Stomach (tissue), 9 donors: ENCODE measurements around the gene ASTN2. TPM values are rescaled to one million over a fixed set of nuclear protein-coding genes. Genes with fewer than 3 reads are reported as not detected.
A peak's percentile ranks its signal among the peaks of the same experiment; 100 is the strongest.

ENCODE experiments used
- DNase-seq, 2 donors: peaks; one replicate each; pipeline versions ENCODE4 v3.0.0 to v3.0.0-alpha.2; 2013 to 2019
- H3K27ac ChIP-seq, 5 donors: fragments of 200-600 bp in 4 of 5; sonication (generic) in 4 of 5; one replicate each; pipeline ENCODE4 v1.5.1; 2013 to 2019; ENCODE audit warnings: mild to moderate bottlenecking in 1 of 5, moderate library complexity in 1 of 5
- H3K27me3 ChIP-seq, 3 donors: fragments of 200-600 bp; sonication (generic); one replicate each; pipeline ENCODE4 v1.5.1; 2017 to 2019; ENCODE audit warnings: mixed run types in 1 of 3
- H3K36me3 ChIP-seq, 4 donors: fragments of 200-600 bp; sonication (generic); 1 replicate in 3 of 4; 2 replicates in 1 of 4; pipeline ENCODE4 v1.5.1; 2016 to 2019
- H3K4me1 ChIP-seq, 4 donors: fragments of 200-600 bp; sonication (generic); one replicate each; pipeline ENCODE4 v1.5.1; 2016 to 2019
- H3K4me3 ChIP-seq, 4 donors: fragments of 200-600 bp; sonication (generic) in 3 of 4; one replicate each; pipeline ENCODE4 v1.5.1; 2016 to 2019; ENCODE audit warnings: mild to moderate bottlenecking in 1 of 4
- H3K9me3 ChIP-seq, 4 donors: fragments of 200-600 bp; sonication (generic); one replicate each; pipeline ENCODE4 v1.5.1; 2016 to 2019
- CTCF ChIP-seq, 7 experiments: fragments of 450-650 bp in 4 of 7; fragments of 200-600 bp in 3 of 7; sonication (generic) in 3 of 7; IDR thresholded peaks; one replicate each; pipeline ENCODE4 v1.5.1; 2016 to 2019; ENCODE audit warnings: antibody characterized with exemption in 7 of 7, control low read depth in 2 of 7, mild to moderate bottlenecking in 1 of 7
- EP300 ChIP-seq: sonication (generic); formaldehyde crosslinking; IDR thresholded peaks from one replicate; pipeline ENCODE4 v1.6.1; 2017; ENCODE audit warnings: antibody characterized with exemption
- POLR2A ChIP-seq, 4 donors: fragments of 450-650 bp; IDR thresholded peaks; one replicate each; pipeline ENCODE4 v1.6.1; 2016; ENCODE audit warnings: antibody characterized with exemption in 4 of 4, control low read depth in 2 of 4, mild to moderate bottlenecking in 1 of 4, moderate library complexity in 1 of 4
- POLR2AphosphoS5 ChIP-seq, 3 donors: sonication (generic); formaldehyde crosslinking; IDR thresholded peaks; one replicate each; pipeline ENCODE4 v1.6.1; 2016; ENCODE audit warnings: antibody characterized with exemption in 3 of 3
- WGBS, 5 donors: extraction: QIAGEN DNeasy Blood & Tissue Kit in 3 of 5; methylation state at CpG; one replicate each; pipeline versions ENCODE4 v1.1.5 to v1.1.7; 2013 to 2018; 5-methylcytosine and 5-hydroxymethylcytosine counted together
- intact Hi-C: fragments of 100-400 bp; cut with DNase I; formaldehyde crosslinking; loops from one replicate; pipeline ENCODE4 v1.15.1; 2023; ENCODE audit warnings: low total_unique reads
- polyA plus RNA-seq, 3 donors: library from polyadenylated mRNA; stranded (reverse); fragments of 200-250 nt; gene quantifications; one replicate each; pipeline ENCODE4 v1.2.3, GENCODE V29; 2013
- total RNA-seq, 5 donors: library from RNA; depleted of rRNA; stranded (reverse); fragments of >200 nt; gene quantifications; one replicate each; pipeline versions ENCODE4 v1.1.0 to v1.2.3, GENCODE V29; 2014 to 2016
- donor health status: healthy with polysubstance abuse.
- donor health status: Bipolar disorder and iron deficiency.
- donor health status: healthy.

Gene ASTN2
- total and polyA plus RNA-seq, 8 donors, result 2.1 to 22.3 (median 4.2) TPM; not detected in 1

GRCh38 chr9:117453737-117454136 is 38.9 kb upstream of the ASTN2 start:
- TF ChIP-seq EP300 (no peak), CTCF (IDR thresholded peaks at IDR 0.05) (no peak), POLR2A (IDR thresholded peaks at IDR 0.05) (no peak), POLR2AphosphoS5 (IDR thresholded peaks at IDR 0.05) (no peak)
- DNase-seq, result no peak
- Histone ChIP-seq H3K4me1 (no peaks in the 10 kb centered on the region), H3K27me3 (peaks cover 0 to 7% (median 0%) of the 10 kb centered on the region in 3 donors), H3K36me3 (no peaks in the 10 kb centered on the region), H3K27ac (no peak overlapping the region), H3K9me3 (no peaks in the 10 kb centered on the region), H3K4me3 (no peak overlapping the region)
- WGBS, 5 donors, result 46 to 79% (median 50%) methylated on average over 1 of the region's 1 CpG
- intact Hi-C loops, result no loop called here

GRCh38 chr9:117451311-117451710 is 36.5 kb upstream of the ASTN2 start:
- Histone ChIP-seq H3K27ac (no peak overlapping the region), H3K27me3 (peaks cover 0 to 7% (median 0%) of the 10 kb centered on the region in 3 donors), H3K4me1 (no peaks in the 10 kb centered on the region), H3K36me3 (no peaks in the 10 kb centered on the region), H3K4me3 (no peak overlapping the region), H3K9me3 (no peaks in the 10 kb centered on the region)
- no peak for TF ChIP-seq POLR2AphosphoS5 (IDR thresholded peaks at IDR 0.05)
- intact Hi-C loops, result no loop called here
- WGBS, 5 donors, result 67 to 74% (median 72%) methylated on average over 2 of the region's 2 CpGs
- no peak for DNase-seq

- Histone ChIP-seq H3K4me3 (no peak overlapping the region), H3K4me1 (no peaks in the 10 kb centered on the region), H3K27me3 (peaks cover 0 to 3% (median 0%) of the 10 kb centered on the region in 3 donors), H3K9me3 (no peaks in the 10 kb centered on the region), H3K36me3 (no peaks in the 10 kb centered on the region), H3K27ac (no peak overlapping the region)
- TF ChIP-seq POLR2A (IDR thresholded peaks at IDR 0.05) (no peak), EP300 (no peak), POLR2AphosphoS5 (IDR thresholded peaks at IDR 0.05) (no peak), CTCF (IDR thresholded peaks at IDR 0.05) (peak in 1 of 7 experiments; percentile 13)
- intact Hi-C loops, result no loop called here
- no peak for DNase-seq
- WGBS, 5 donors, result 50 to 63% (median 62%) methylated on average over 3 of the region's 3 CpGs
These were observed 33.2 kb upstream of the ASTN2 start for GRCh38 chr9:117448066-117448465.

- 82 to 92% (median 86%) methylated on average over 5 of the region's 5 CpGs for WGBS, 5 donors
These were observed 30.8 kb upstream of the ASTN2 start for GRCh38 chr9:117445631-117446030.

More at GRCh38 chr9:117445631-117446030, 30.8 kb upstream of the ASTN2 start:
- no peaks in the 10 kb centered on the region for H3K9me3 ChIP-seq
- intact Hi-C loops, result no loop called here
- TF ChIP-seq CTCF (IDR thresholded peaks at IDR 0.05) (no peak), POLR2AphosphoS5 (IDR thresholded peaks at IDR 0.05) (no peak), POLR2A (IDR thresholded peaks at IDR 0.05) (no peak), EP300 (no peak)
- DNase-seq, result no peak
- H3K36me3 ChIP-seq, result no peaks in the 10 kb centered on the region
- H3K4me3 ChIP-seq, result no peak overlapping the region
- H3K4me1 ChIP-seq, result no peaks in the 10 kb centered on the region
- peaks cover 0 to 6% (median 0%) of the 10 kb centered on the region in 3 donors for H3K27me3 ChIP-seq
- no peak overlapping the region for H3K27ac ChIP-seq
